ENCODE measurements around the gene EIF3A.

- TF ChIP-seq CTCF (IDR thresholded peaks at IDR 0.05) (no peak), POLR2A (IDR thresholded peaks at IDR 0.05) (no peak), EP300 (IDR thresholded peaks at IDR 0.05) (no peak), POLR2AphosphoS5 (IDR thresholded peaks at IDR 0.05) (no peak)
Measured at GRCh38 chr10:119001717-119002500, 78.7 kb downstream of the EIF3A start.

Measured in stomach (tissue), 4 donors.